C4-2B (cell line): Measurements from ENCODE around the gene CDKAL1.

Experiments
- H3K27ac ChIP-seq: fragments of 450-650 bp; 2 replicates; pipeline ENCODE4 v1.5.1; 2017
- ZFX ChIP-seq: fragments of 450-650 bp; IDR thresholded peaks from 2 replicates; pipeline ENCODE4 v1.6.1; 2017
- TF ChIP-seq, protein P1 (sequence below): fragments of 450-650 bp; conservative IDR thresholded peaks from 2 replicates; pipeline ENCODE4 v1.5.1; 2017; ENCODE audit warnings: mild to moderate bottlenecking

Gene CDKAL1

DNA sequence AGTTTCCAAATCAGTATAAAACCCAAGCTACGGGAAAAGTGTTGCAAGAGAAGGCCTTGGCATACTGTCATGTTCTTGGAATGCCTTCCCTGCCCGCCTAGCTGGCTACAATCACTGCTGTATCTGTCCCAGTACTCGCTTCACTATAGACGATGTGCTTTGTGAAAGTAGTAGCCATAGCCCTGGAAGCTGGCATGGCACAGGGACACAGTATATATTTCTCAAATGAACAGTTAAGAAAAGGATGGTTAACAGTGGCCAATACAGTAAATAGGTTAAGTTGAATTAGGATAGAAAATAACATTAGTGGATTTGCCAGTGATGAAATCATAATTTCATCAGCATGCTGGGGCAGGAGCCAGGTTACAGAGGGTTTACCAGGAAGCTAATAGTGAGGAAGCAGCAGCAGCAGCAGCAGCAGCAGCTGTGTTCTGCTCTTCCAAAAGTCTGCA, 499.3 kb downstream of the CDKAL1 start:
- H3K27ac ChIP-seq = no peak overlapping the region
- TF ChIP-seq, protein P1, sequence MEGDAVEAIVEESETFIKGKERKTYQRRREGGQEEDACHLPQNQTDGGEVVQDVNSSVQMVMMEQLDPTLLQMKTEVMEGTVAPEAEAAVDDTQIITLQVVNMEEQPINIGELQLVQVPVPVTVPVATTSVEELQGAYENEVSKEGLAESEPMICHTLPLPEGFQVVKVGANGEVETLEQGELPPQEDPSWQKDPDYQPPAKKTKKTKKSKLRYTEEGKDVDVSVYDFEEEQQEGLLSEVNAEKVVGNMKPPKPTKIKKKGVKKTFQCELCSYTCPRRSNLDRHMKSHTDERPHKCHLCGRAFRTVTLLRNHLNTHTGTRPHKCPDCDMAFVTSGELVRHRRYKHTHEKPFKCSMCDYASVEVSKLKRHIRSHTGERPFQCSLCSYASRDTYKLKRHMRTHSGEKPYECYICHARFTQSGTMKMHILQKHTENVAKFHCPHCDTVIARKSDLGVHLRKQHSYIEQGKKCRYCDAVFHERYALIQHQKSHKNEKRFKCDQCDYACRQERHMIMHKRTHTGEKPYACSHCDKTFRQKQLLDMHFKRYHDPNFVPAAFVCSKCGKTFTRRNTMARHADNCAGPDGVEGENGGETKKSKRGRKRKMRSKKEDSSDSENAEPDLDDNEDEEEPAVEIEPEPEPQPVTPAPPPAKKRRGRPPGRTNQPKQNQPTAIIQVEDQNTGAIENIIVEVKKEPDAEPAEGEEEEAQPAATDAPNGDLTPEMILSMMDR = no peak
- no peak for TF ChIP-seq ZFX

DNA sequence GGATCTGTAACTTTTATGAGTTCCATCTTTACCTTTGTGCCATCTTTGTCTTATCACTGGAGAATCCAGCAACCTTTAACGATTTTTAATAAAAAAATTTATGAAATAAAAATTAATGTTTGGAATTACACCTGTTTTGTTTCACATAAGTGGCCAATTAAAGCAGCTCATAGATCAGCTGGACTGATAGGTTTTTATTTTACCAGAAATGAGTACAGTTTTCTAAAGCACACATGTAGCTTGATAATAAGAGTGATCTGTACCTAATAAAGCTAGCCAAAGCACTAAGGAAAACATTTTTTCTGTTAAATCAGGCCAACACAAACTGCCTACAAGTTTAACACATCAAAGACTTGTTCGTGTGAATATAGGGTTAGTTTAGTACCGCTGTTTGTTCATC, 500.1 kb downstream of the CDKAL1 start:
- no peak for TF ChIP-seq ZFX
- TF ChIP-seq, protein P1 = no peak
- no peak overlapping the region for H3K27ac ChIP-seq

DNA sequence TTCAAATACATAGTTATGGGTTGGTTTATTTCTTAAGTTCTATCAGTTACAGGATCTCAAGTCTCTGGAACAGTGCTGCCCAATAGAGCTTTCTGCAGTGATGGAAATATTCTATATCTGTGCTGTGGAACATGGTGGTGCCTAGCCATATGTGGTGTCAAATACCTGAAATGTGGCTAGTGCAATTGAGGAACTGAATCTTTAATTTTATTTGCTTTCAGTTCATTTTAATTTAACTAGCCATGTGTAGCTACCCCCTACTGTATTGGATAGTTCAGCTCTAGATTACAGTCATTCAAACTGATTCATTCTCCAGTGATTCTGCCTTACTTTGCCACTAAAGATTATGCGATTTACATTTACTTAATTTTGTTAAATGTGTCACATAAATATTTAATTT, 503.2 kb downstream of the CDKAL1 start:
- no peak for TF ChIP-seq ZFX
- TF ChIP-seq, protein P1 = no peak
- H3K27ac ChIP-seq = no peak overlapping the region

DNA sequence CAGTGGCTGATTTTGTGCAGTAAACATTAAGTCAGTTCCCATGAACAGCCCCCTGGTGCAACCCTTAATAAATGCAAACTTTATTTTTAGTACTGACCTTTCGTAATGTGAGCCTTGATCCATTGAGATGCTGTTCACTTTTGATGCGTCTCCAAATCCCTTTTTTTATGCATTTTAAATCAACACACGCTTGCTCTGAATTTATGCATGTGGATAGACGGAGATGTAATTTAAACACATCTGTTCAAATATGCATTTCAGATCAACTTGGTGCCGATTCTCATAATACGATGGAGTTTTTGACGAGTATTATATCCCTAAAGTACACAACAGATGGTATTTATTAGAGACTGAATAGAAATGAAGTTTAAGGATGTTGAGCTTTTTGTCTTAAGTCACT, 505.7 kb downstream of the CDKAL1 start:
- no peak for TF ChIP-seq ZFX
- TF ChIP-seq, protein P1 = no peak
- H3K27ac ChIP-seq = no peak overlapping the region

DNA sequence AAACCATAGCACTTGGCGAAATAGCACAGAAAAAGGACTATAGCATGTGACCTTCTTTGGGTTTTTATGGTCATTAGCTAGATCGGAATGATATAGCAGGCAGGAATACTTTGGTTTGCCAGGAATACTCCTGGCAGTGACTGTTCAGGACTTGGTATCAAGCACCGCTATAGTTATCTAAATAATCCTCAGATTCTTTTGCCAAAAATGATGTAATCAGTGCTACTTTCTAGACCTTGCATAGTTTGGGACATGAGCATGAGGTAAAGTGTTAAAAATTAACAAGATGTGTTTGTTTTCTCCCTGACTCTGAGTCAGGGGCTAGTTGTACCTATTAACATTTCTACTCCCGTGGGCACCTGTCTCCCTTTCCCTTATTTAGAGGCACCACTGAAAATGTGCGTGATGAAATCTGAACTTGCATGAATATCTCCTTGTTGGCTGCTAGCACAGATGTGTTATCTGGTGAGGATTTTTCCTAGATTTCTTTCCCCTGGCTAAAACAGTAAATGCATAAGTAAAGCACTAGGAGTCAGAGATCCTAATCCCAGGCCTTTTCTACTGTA, 511.0 kb downstream of the CDKAL1 start:
- TF ChIP-seq, protein P1 = no peak
- TF ChIP-seq ZFX = no peak
- no peak overlapping the region for H3K27ac ChIP-seq

DNA sequence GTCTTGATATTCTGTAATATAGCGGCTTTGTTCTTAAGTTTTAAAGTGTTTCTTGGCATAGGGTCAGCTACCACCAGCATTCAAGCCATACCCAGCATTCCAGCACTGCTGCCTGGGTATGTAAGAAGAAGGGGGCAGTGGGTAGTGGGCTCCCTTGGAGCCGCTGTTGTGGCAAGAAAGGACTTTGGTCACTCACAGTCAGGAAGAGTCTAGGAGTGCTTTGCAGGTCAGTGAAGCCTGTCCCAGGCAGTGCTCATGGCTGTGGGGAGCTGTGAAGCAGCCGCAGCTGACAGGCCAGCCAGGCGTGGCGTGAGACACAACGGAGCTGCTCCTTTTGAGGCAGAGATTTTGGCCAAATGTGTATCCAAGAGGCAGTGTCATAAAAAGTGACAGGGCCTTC, 512.0 kb downstream of the CDKAL1 start:
- TF ChIP-seq ZFX = no peak
- TF ChIP-seq, protein P1 = no peak
- H3K27ac ChIP-seq = no peak overlapping the region

DNA sequence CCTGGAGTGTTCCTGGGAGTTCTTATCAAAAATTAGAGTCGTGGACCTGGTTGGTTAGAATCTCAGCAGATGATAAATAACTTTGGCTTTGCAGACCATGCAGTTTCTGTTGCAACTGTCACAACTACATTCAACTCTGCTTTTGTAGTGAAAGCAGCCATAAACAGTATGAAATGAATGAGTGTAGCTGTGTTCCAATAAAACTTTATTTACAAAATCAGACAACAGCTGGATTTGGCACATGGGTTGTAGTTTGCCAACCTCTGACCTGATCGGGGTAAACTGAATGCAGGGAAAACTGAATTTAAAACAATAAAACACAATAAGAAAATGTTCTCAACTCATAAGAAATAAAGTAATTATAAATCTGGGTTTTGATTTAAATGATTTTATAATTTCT, 513.8 kb downstream of the CDKAL1 start:
- no peak for TF ChIP-seq ZFX
- TF ChIP-seq, protein P1 = no peak
- H3K27ac ChIP-seq = no peak overlapping the region
